GM18520 (cell line): ENCODE data around the gene PROM1.

Experiments
- ATAC-seq: cut with Tn5 transposase; IDR thresholded peaks from one replicate; pipeline ENCODE4 v1.9.1; 2021; ENCODE audit not compliant: unreplicated experiment

Gene PROM1

DNA sequence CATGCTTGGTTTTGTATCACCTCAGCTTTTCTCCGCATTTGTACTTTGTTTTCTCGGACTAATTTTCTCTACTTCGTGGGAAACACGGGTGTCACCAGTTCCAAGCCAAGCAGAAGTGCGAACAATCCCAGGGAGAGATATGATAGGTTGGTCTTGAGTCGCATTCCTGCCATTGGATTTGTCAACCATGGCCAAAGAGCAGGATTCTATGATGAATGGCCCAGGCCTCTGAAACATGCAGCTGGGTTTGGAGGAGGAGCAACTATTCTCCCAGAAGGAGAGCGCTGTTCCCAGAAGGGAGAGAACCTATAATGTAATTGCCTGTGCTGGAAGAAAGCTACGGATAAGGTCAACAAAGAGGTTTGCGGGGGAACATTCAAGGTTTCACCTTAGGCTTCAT is 135.0 kb downstream of the PROM1 start:
- ATAC-seq, result no peak

GRCh38 chr4:15947684-15948083 is 136.1 kb downstream of the PROM1 start:
- no peak for ATAC-seq

- ATAC-seq, result no peak
Observed at GRCh38 chr4:15945516-15945915, 138.3 kb downstream of the PROM1 start.

DNA sequence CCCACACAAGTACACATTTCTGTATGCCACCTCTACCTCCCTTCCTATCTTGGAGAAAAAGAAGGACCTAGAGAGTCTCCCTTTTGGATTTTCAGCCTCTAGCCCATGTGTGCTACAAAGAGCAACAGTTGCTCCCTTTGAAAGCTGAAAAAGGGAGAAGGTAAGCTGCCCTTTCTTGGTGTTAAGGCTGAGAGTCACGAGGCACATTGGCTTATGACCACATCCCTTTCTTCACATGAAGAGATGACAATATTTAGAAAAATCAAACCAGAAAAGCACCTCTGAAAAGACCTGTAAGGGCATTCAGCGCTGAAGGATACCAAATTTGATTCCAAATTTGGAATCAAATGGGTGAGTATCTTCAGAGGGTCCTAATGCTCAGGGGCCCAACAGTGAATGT is 138.9 kb downstream of the PROM1 start:
- no peak for ATAC-seq

GRCh38 chr4:15942283-15942682 is 141.5 kb downstream of the PROM1 start:
- no peak for ATAC-seq

DNA sequence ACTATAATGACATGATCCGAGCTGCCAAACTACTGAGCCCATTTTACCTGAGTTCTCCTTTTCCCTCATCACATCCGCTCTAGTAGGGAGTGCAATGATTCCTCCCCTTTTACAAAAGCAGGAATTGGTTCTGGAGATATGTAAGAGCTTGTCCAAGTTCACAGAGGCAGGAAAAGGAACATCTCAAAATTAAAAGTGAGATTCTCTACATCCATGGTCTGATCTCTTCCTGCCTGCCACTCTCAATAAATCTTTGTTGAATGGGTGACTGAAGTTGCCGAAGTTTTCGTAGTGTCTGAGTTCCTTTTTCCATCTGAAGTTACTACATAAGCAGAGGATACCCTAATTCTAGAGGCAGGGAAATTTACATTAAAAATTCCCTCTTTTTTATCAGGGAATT is 145.2 kb downstream of the PROM1 start, which contains the start of gene FGFBP1:
Gene FGFBP1 (minus strand): TSS at position 101 of the 400 bp plus-strand sequence. CDS start 2,108 bp downstream, outside the sequence.
- ATAC-seq, result no peak

DNA sequence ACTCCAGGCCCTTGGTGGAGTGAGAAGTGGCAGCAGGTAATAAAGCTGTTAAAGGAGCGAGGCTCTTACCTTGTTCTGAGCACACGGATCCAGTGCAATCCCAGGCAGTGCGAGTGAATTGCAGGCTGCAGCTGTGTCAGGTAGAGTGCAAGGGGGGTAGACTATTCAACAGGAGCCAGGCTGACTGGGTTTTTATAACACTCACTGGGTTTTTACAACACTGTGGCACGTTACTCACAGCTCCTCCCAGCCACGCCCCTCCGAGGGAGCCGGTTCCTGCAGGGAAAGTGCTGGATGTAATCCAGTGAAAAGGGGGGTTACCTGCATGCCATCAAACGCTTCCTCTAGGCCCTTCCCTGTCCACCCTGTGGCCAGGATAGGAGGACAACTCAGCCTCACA is 145.6 kb downstream of the PROM1 start:
- no peak for ATAC-seq

DNA sequence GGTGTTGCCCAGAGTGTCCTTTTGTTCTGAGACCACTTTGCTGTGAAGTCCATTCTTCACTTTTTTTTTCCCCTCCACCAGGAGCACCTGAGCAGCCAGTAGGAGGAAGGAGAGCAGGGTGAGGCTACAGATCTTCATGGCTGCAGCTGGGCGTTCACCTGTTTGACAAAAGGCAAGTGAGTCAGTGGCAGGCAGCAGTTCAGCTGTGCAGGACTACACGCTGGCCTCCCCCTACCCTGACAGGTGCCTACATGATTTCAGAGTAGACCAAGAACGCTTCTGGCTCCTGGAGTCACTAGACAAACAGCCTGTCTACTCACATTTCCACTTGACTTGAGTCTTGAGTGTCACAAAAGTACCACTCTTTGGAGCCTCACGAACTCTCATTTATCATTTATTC is 147.3 kb downstream of the PROM1 start:
- ATAC-seq, result no peak

- no peak for ATAC-seq
Observed at GRCh38 chr4:15935504-15936402, 148.1 kb downstream of the PROM1 start.

- ATAC-seq, result no peak
Observed at GRCh38 chr4:15934259-15934658, 149.6 kb downstream of the PROM1 start.

GRCh38 chr4:15931451-15932210 is 152.2 kb downstream of the PROM1 start:
- ATAC-seq, result no peak

- no peak for ATAC-seq
Observed at GRCh38 chr4:15930314-15930713, 153.5 kb downstream of the PROM1 start.

- no peak for ATAC-seq
Observed at GRCh38 chr4:15929540-15929939, 154.3 kb downstream of the PROM1 start.

- ATAC-seq, result no peak
Observed at GRCh38 chr4:15928883-15929282, 154.9 kb downstream of the PROM1 start.

DNA sequence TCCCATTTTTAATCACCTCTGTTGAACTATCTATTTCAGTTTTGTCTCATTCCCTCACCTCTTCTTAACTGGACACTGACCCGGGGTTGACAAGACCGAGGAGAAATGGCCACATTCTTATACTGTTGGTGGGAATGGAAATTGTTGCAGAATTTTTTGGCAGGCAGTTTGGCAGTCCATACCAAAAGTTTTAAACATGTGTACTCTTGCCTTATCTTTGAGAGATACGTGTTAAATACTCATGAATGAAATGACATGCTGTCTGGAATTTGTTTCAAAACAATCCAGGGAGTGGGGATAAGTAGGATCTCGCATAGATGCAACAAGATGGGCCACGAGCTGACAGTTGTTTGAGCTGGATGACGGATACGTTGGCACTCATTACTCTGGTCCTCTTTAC is 157.3 kb downstream of the PROM1 start:
- no peak for ATAC-seq

DNA sequence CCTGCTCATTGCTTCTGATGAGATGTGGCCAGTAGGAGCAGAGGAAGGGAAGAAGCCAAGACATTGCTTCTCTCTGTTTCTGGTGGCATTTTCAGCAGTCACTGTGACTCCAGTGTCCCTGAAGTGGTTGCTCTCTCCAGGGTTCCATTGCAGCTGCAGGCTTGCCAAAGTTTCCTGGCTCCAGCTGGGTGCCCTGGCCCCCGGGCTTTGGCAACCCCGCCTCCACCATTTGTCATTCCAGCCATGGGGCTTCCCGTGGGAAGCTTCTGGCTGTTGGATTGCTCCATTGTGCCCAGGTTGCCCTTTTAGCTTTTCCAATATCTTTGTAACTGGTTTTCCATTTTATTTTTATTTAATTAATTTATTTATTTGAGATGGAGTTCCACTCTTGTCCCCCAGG is 158.0 kb downstream of the PROM1 start:
- ATAC-seq, result no peak

GRCh38 chr4:15921592-15921932 is 162.3 kb downstream of the PROM1 start:
- no peak for ATAC-seq

GRCh38 chr4:15920723-15921591 is 162.9 kb downstream of the PROM1 start:
- ATAC-seq, result no peak

DNA sequence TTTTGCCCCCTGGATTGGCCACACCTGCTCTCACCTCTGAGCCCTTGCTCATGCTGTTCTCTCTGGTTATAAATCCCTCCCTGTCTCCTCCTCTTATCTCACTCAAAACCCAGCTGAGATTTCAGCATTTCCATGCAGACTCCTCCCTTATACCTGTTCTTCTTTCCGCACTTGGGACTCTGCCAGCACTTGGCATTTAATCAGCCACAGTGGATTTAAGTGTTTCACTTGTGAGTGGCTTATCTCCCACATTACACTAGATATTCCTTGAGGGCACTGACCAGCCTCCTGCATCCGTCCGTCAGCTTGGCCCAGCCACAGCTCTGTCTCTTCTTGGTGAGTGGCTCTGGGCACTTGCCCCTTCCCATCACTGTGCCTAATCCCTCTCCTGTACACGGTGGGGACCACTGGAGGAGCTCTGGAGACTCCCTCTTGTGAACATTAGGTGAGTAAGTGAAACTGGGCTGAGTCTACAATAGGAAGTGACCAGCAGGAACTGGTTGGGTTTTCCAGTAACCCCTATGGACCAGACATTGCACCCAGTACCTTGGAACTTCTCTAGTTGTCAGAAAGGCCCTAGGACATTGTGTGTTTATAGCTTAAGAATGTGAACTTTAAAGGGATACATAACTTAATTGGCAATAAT is 165.2 kb downstream of the PROM1 start:
- no peak for ATAC-seq
